Panc1 (cell line): ENCODE results near the gene OPTC.

Source experiments
- CTCF ChIP-seq: fragments of 450-650 bp; IDR thresholded peaks from 2 replicates; pipeline ENCODE4 v1.5.1; 2017; ENCODE audit warnings: mild to moderate bottlenecking
- POLR2AphosphoS5 ChIP-seq: IDR thresholded peaks from 2 replicates; pipeline ENCODE4 v1.6.1; 2012; ENCODE audit warnings: mild to moderate bottlenecking, low read depth, low read length, moderate library complexity
- SIN3A ChIP-seq: IDR thresholded peaks from 2 replicates; pipeline ENCODE4 v1.6.1; 2012; ENCODE audit warnings: low read depth, mild to moderate bottlenecking, low read length, moderate library complexity, borderline replicate concordance; ENCODE audit not compliant: insufficient read depth
- TCF7L2 ChIP-seq: IDR thresholded peaks from 2 replicates; pipeline ENCODE4 v1.6.1; 2011; ENCODE audit warnings: mild to moderate bottlenecking, low read depth, low read length, inconsistent platforms
- TF ChIP-seq, protein P1 (sequence below), 2 experiments: IDR thresholded peaks; 2 replicates each; pipeline ENCODE4 v1.6.1; 2011 to 2012; ENCODE audit warnings: low read depth in 2 of 2, control low read depth in 1 of 2, low read length in 1 of 2, mild to moderate bottlenecking in 1 of 2, moderate library complexity in 1 of 2; ENCODE audit not compliant: insufficient read depth in 1 of 2

DNA sequence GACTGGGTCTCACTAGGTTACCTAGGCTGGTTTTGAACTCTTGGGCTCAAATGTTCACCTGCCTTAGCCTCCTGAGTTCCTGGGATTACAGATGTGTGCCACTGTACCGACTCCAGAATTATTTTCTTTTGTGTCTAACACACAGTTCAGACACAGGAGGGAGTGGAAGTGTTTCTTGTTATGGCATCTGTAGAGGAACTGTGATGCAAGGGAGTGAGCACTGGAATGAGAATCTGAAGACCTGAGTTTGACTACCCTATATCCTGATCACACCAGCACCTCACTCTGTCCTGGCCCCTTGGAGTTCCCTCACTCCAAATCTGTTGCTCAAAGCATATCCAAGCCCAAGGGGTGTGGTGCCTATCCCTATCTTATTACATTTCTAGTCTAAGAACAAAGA, 15.2 kb downstream of the OPTC start:
- TF ChIP-seq CTCF (no peak), POLR2AphosphoS5 (no peak), TCF7L2 (no peak), SIN3A (no peak)
- TF ChIP-seq, protein P1, sequence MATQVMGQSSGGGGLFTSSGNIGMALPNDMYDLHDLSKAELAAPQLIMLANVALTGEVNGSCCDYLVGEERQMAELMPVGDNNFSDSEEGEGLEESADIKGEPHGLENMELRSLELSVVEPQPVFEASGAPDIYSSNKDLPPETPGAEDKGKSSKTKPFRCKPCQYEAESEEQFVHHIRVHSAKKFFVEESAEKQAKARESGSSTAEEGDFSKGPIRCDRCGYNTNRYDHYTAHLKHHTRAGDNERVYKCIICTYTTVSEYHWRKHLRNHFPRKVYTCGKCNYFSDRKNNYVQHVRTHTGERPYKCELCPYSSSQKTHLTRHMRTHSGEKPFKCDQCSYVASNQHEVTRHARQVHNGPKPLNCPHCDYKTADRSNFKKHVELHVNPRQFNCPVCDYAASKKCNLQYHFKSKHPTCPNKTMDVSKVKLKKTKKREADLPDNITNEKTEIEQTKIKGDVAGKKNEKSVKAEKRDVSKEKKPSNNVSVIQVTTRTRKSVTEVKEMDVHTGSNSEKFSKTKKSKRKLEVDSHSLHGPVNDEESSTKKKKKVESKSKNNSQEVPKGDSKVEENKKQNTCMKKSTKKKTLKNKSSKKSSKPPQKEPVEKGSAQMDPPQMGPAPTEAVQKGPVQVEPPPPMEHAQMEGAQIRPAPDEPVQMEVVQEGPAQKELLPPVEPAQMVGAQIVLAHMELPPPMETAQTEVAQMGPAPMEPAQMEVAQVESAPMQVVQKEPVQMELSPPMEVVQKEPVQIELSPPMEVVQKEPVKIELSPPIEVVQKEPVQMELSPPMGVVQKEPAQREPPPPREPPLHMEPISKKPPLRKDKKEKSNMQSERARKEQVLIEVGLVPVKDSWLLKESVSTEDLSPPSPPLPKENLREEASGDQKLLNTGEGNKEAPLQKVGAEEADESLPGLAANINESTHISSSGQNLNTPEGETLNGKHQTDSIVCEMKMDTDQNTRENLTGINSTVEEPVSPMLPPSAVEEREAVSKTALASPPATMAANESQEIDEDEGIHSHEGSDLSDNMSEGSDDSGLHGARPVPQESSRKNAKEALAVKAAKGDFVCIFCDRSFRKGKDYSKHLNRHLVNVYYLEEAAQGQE (IDR thresholded peaks at IDR 0.05; ENCODE audit: insufficient read depth in 1 of 2, low read depth in 2 of 2, low read length in 1 of 2) = no peak
